GM18858 (cell line): ENCODE data around the gene CCM2.
"Not testable (repeated sequence)": the region's sequence is repeated elsewhere in the genome, so short reads cannot be mapped to it uniquely, and the experiment has no call there.

Experiments used
- ATAC-seq: cut with Tn5 transposase; IDR thresholded peaks from one replicate; pipeline ENCODE4 v1.9.1; 2021; ENCODE audit not compliant: unreplicated experiment

CCM2 gene

GRCh38 chr7:44998153-44998871, 1.7 kb upstream of the CCM2 start:
- ATAC-seq: no peak

GRCh38 chr7:44999245-45000092, 532 bp upstream of the CCM2 start:
- ATAC-seq: peak; percentile 41

DNA sequence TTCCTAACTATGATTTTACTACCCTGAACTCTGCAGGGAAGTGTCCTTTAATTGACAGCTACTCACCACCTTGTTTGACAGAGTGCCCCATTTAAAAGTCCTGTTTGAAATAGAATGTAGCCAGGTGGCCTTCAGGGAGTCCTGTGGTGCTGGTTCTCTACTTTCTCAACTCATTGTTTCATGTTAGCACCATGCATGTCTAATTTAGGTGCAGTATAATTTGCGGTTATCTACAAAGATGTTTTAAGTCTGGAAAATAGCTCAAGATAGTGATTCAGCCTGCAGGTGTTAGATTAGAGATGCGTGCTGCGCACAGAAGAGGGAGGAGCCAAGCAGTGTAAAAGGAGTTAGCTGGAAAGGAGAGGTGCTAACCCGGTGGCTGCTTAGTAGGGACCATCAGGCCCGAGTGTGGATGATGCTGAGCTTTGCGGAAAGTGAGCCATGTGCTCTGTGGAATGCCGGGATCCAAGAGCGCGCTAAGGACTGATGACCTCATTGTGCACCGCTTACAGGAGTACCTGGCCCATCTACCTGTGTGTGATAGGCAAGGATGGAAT, 1.2 kb downstream of the CCM2 start:
- peak; percentile 44 for ATAC-seq

DNA sequence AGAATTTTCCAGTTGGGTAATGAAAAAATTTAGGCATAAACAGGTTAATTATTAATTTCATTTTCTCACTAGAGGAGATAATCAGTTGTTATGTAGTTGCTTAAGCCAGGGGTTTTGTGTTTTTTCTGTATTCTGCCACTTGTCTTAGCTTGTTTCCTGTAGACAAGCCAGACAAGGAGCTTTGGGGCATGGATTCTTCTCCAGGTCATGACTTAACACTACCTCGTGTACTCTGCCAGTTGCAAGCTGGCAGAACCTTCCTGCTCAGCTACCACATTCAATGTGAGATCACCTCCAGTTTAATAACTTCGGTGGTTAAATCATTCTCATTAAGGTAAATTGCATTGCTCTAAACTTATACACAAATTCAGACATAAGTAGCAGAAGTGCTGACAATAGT, 1.8 kb downstream of the CCM2 start:
- ATAC-seq: no peak

- ATAC-seq: no peak
These were observed 3.8 kb downstream of the CCM2 start for GRCh38 chr7:45003789-45004188.

GRCh38 chr7:45007106-45007505, 7.1 kb downstream of the CCM2 start:
- no peak for ATAC-seq

DNA sequence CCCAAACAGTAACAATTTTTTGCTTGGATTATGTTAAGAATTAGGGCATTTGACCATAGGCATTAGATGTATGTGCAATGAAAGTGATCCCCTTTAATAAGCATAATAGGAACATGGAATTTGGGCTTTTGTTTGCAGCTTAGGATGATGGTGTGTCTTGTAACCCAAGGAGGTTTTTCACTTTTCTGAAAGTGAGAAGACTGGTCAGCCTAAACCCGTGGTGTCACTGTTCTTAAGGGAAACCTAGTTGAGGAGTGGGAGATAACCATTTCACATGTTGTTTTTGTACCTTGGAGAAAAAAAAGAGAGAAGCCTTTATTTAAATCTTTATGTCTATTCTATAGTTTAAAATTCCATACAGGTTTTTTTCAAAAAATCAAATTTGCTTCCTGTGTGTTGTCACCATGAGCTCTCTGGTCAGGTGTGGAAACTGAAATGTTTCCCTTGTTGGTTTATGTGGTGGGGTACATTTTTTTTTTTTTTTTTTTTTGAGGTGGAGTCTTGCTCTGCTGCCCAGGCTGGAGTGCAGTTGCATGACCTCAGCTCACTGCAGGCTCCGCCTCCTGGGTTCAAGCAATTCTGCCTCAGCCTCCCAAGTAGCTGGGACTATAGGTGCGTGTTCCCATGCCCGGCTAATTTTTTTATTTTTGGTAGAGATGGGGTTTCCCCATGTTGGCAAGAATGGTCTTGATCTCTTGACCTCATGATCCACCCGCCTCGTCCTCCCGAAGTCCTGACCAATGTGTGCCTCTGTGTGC, 7.7 kb downstream of the CCM2 start:
- peak; percentile 56 for ATAC-seq

DNA sequence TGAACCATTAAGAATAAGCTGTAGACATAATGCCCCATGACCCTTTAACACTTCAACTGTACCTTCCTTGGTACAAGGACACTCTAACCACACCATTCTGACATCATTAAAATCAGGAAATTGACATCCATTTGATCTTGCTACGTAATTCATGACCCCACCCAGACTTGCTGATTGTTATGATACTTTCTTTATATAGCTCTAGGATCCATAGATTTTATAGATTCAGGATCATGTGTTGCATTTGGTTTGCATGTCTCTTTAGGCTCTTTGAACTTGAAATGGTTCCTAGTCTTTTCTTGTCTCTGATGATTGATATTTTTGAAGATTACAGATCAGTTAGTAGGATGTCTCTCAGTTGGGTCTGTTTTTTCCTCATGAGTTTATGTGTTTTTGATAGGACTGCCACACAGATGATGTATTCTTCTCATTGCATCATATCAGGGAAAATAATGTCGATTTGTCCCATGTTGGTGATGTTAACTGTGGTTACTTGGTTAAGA, 13.5 kb downstream of the CCM2 start:
- ATAC-seq: no peak

- ATAC-seq: no peak
These were observed 15.3 kb downstream of the CCM2 start for GRCh38 chr7:45015313-45015712.

DNA sequence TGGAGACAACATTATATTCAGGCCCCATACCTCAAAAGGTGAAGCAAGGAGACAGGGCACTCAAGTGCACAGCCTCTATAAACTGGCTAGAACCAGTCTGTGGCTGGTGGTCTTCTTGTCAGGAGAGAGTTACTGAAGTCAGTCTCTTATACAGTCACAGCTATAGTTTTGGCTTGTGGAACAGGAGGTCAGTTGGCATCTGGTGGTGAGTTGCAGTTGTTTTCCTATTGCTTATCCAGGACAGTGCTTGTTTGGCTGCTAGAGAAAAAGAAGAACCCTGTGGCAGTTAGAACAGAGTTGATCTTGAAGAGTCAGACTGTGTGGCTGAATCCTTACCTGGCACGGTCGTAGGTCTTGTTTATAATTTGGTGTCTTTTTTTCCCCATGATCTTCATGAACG, 17.3 kb downstream of the CCM2 start:
- no peak for ATAC-seq

- ATAC-seq: no peak
These were observed 20.9 kb downstream of the CCM2 start for GRCh38 chr7:45020915-45021314.

- ATAC-seq: no peak
These were observed 21.7 kb downstream of the CCM2 start for GRCh38 chr7:45021604-45022296.

GRCh38 chr7:45024126-45024744, 24.2 kb downstream of the CCM2 start:
- no peak for ATAC-seq

- ATAC-seq: not testable (repeated sequence)
These were observed 25.5 kb downstream of the CCM2 start for GRCh38 chr7:45025473-45025872.

GRCh38 chr7:45026013-45026412, 26.0 kb downstream of the CCM2 start:
- no peak for ATAC-seq

GRCh38 chr7:45026984-45027773, 27.2 kb downstream of the CCM2 start:
- no peak for ATAC-seq

GRCh38 chr7:45027774-45028114, 27.7 kb downstream of the CCM2 start:
- ATAC-seq: no peak

GRCh38 chr7:45028138-45028919, 28.3 kb downstream of the CCM2 start:
- no peak for ATAC-seq

GRCh38 chr7:45028920-45029344, 28.9 kb downstream of the CCM2 start:
- no peak for ATAC-seq
